ENCODE measurements around the gene SOBP. TPM values are rescaled to one million over a fixed set of nuclear protein-coding genes. Genes with fewer than 3 reads are reported as not detected.
A peak's percentile ranks its signal among the peaks of the same experiment; 100 is the strongest.

Gene SOBP
- total RNA-seq, 4 donors from 2014 or later = 0.15 to 3.8 (median 1.6) TPM

GRCh38 chr6:107655864-107656263, 165.9 kb downstream of the SOBP start:
- no peak overlapping the region for H3K4me3 ChIP-seq
- no peaks in the 10 kb centered on the region for H3K27me3 ChIP-seq
- intact Hi-C loops (cut with DNase I) = no loop called here
- H3K36me3 ChIP-seq = no peaks in the 10 kb centered on the region
- H3K27ac ChIP-seq = no peak overlapping the region
- no peak for DNase-seq
- 78 to 97% methylated on average over 2 of the region's 2 CpGs for WGBS, 2 donors
- H3K9me3 ChIP-seq = no peaks in the 10 kb centered on the region
- H3K4me1 ChIP-seq = peaks cover 0 to 16% (median 0%) of the 10 kb centered on the region in 3 donors
- TF ChIP-seq, protein P1, sequence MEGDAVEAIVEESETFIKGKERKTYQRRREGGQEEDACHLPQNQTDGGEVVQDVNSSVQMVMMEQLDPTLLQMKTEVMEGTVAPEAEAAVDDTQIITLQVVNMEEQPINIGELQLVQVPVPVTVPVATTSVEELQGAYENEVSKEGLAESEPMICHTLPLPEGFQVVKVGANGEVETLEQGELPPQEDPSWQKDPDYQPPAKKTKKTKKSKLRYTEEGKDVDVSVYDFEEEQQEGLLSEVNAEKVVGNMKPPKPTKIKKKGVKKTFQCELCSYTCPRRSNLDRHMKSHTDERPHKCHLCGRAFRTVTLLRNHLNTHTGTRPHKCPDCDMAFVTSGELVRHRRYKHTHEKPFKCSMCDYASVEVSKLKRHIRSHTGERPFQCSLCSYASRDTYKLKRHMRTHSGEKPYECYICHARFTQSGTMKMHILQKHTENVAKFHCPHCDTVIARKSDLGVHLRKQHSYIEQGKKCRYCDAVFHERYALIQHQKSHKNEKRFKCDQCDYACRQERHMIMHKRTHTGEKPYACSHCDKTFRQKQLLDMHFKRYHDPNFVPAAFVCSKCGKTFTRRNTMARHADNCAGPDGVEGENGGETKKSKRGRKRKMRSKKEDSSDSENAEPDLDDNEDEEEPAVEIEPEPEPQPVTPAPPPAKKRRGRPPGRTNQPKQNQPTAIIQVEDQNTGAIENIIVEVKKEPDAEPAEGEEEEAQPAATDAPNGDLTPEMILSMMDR (IDR thresholded peaks at IDR 0.05) = no peak
- no peak for TF ChIP-seq POLR2A (IDR thresholded peaks at IDR 0.05)

DNA sequence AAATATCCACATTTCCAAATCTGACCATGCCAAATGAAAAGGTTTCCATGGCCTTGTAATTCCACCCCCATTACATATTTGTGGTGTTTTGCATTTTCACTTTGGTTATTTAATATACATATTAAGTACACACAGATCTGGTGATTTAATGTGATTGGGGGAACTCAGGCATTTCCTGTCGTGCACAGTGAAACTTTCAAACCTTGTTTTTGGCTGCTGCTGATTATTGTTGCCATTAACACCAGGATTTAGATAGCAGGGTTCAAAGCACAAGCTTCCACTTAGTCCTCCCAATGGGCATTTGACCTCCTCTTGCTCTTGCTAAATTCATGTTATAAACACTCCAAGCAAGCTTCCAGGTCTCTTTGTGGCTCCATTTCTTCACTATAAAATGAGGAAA, 166.5 kb downstream of the SOBP start:
- intact Hi-C loops (cut with DNase I) = no loop called here
- Histone ChIP-seq H3K27me3 (no peaks in the 10 kb centered on the region), H3K9me3 (no peaks in the 10 kb centered on the region), H3K27ac (no peak overlapping the region), H3K36me3 (no peaks in the 10 kb centered on the region), H3K4me1 (peaks cover 0 to 16% (median 0%) of the 10 kb centered on the region in 3 donors), H3K4me3 (no peak overlapping the region)
- TF ChIP-seq, protein P1 (IDR thresholded peaks at IDR 0.05) = no peak
- TF ChIP-seq POLR2A (IDR thresholded peaks at IDR 0.05) = no peak
- 56 to 81% methylated on average over 1 of the region's 1 CpG for WGBS, 2 donors
- no peak for DNase-seq

DNA sequence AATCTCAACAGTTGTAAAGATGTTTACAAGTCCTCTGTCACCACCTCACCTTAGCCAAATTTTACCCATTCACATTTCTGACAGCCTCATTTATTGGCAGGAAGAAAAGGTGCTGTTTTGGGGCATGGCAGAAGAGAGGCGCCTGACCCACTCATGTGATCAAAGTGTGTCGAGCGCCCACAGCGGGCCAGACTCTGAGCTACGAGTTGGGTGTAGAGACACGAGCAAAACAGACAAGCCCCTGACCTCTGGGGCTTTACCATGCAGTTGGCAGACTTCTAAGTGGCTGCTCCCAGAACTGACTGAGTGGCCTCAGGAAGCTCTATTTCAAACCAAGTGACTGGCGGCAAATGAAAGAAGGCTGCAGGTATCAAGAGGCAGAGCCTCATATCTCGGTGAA, 167.0 kb downstream of the SOBP start:
- no peak overlapping the region for H3K27ac ChIP-seq
- H3K4me1 ChIP-seq = peaks cover 0 to 16% (median 0%) of the 10 kb centered on the region in 3 donors
- no peaks in the 10 kb centered on the region for H3K9me3 ChIP-seq
- intact Hi-C loops (cut with DNase I) = no loop called here
- WGBS, 2 donors = 85 to 93% methylated on average over 3 to 5 of the region's 8 CpGs
- no peaks in the 10 kb centered on the region for H3K36me3 ChIP-seq
- no peak for DNase-seq
- no peak overlapping the region for H3K4me3 ChIP-seq
- TF ChIP-seq POLR2A (IDR thresholded peaks at IDR 0.05) = no peak
- TF ChIP-seq, protein P1 (IDR thresholded peaks at IDR 0.05) = no peak
- no peaks in the 10 kb centered on the region for H3K27me3 ChIP-seq

DNA sequence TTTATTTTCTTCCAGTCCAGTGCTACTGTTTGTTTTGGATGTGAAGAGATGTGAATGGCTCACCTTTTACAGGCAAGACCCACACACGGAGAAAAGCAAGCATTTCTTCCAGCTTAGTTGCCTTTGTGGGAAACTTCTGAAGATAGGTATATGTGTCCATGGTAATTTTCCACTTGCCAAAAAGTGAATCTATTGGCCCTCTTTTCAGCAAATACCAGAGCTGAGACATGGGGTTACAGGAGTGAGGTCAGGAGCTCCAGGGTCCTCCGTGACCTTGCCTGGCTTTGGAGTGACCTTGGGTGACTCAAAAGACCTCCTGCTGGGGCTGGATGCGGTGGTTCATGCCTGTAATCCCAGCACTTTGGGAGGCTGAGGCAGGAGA, 167.4 kb downstream of the SOBP start:
- no peak for TF ChIP-seq POLR2A (IDR thresholded peaks at IDR 0.05)
- TF ChIP-seq, protein P1 (IDR thresholded peaks at IDR 0.05) = no peak
- peak overlapping the region in 1 of 4 donors; percentile 15 for H3K4me3 ChIP-seq
- H3K36me3 ChIP-seq = no peaks in the 10 kb centered on the region
- 72 to 83% methylated on average over 3 of the region's 3 CpGs for WGBS, 2 donors
- DNase-seq = no peak
- peaks cover 0 to 16% (median 0%) of the 10 kb centered on the region in 3 donors for H3K4me1 ChIP-seq
- intact Hi-C loops (cut with DNase I) = no loop called here
- H3K27me3 ChIP-seq = peaks cover 0 to 1% (median 0%) of the 10 kb centered on the region in 4 donors
- H3K27ac ChIP-seq = peak overlapping the region in 1 of 4 donors; percentile 61
- no peaks in the 10 kb centered on the region for H3K9me3 ChIP-seq

- H3K27ac ChIP-seq = peak overlapping the region in 2 of 4 donors; percentile 39 to 61
- H3K4me1 ChIP-seq = peaks cover 0 to 16% (median 0%) of the 10 kb centered on the region in 3 donors
- H3K36me3 ChIP-seq = no peaks in the 10 kb centered on the region
- TF ChIP-seq, protein P1 (IDR thresholded peaks at IDR 0.05) = peak in 1 of 6 experiments; percentile 14
- peak in 1 of 4 donors; percentile 11 for TF ChIP-seq POLR2A (IDR thresholded peaks at IDR 0.05)
- DNase-seq = peak; percentile 48
- H3K9me3 ChIP-seq = no peaks in the 10 kb centered on the region
- H3K4me3 ChIP-seq = peak overlapping the region in 2 of 4 donors; percentile 15 to 48
- 46 to 60% methylated on average over 4 to 11 of the region's 17 CpGs for WGBS, 2 donors
- intact Hi-C loops (cut with DNase I) = no loop called here
- H3K27me3 ChIP-seq = peaks cover 0 to 7% (median 0%) of the 10 kb centered on the region in 4 donors
These were observed 168.0 kb downstream of the SOBP start for GRCh38 chr6:107657755-107658461.

All from esophagus squamous epithelium (tissue), 5 donors.